RWPE1 (cell line): ENCODE data around the gene SCYGR8.
A peak's percentile ranks its signal among the peaks of the same experiment; 100 is the strongest.

ENCODE experiments used
- CTCF ChIA-PET: fragments of 350-600 bp; sonication (Branson Sonifier 250); formaldehyde crosslinking; extraction: SDS; loops from one replicate; lab custom pipeline; 2021; lab: Yijun Ruan, JAX
- POLR2A ChIA-PET: fragments of 400-600 bp; formaldehyde crosslinking; extraction: SDS; loops from one replicate; lab custom pipeline; 2020; ENCODE audit warnings: antibody characterized with exemption; ENCODE audit not compliant: low non-redundant PET; lab: Yijun Ruan, JAX
- DNase-seq: peaks from one replicate; pipeline ENCODE4 v3.0.0; 2012; ENCODE audit warnings: low spot score
- H3K27ac ChIP-seq: fragments of 450-650 bp; 2 replicates; pipeline ENCODE4 v1.5.1; 2017
- TF ChIP-seq, protein P1 (sequence below): fragments of 450-650 bp; conservative IDR thresholded peaks from 2 replicates; pipeline ENCODE4 v1.5.1; 2017; ENCODE audit warnings: low read depth, mild to moderate bottlenecking

Gene SCYGR8

DNA sequence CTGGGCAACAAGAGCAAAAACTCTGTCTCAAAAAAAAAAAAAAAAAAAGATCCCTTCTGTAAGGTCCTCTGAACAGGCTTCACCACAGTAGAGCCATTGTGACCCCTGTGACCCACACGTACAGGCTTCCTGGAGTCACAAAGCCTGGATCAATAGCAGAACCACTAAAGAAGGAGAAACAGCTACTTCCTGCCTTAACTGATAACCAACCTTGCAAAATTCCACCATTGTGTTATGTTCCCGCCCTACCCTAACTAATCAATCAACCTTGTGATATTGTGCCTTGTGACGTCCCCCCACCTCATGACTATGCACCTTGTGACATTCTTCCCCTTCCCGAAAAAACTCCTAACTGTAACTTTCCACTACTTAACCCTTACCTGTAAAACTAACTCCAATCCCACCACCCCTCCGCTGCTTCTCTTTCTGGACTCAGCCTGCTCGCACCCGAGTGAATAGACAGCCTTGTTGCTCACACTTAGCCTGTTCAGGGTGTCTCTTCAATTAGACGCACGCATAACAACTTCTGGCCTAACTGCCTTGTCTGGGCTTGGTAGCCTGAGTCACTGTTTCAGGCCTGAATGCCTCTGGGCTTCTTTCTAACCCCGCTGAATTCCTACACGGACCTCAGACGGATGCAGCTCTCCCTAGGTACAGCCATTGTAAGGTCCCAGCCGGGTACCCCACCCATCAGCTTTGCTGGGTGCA lies 13.9 kb downstream of the SCYGR8 start:
- peak; percentile 71 for DNase-seq
- TF ChIP-seq, protein P1, sequence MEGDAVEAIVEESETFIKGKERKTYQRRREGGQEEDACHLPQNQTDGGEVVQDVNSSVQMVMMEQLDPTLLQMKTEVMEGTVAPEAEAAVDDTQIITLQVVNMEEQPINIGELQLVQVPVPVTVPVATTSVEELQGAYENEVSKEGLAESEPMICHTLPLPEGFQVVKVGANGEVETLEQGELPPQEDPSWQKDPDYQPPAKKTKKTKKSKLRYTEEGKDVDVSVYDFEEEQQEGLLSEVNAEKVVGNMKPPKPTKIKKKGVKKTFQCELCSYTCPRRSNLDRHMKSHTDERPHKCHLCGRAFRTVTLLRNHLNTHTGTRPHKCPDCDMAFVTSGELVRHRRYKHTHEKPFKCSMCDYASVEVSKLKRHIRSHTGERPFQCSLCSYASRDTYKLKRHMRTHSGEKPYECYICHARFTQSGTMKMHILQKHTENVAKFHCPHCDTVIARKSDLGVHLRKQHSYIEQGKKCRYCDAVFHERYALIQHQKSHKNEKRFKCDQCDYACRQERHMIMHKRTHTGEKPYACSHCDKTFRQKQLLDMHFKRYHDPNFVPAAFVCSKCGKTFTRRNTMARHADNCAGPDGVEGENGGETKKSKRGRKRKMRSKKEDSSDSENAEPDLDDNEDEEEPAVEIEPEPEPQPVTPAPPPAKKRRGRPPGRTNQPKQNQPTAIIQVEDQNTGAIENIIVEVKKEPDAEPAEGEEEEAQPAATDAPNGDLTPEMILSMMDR, result no peak
- ChIA-PET CTCF (interaction anchor here (0.6 kb wide), 1 partner anchor 407 kb away, joined by 3 read pairs; no protein-coding TSS in a partner anchor), POLR2A (no interaction called here)
- peak overlapping the region; percentile 7; the same call in 1 of the 2 replicates for H3K27ac ChIP-seq

DNA sequence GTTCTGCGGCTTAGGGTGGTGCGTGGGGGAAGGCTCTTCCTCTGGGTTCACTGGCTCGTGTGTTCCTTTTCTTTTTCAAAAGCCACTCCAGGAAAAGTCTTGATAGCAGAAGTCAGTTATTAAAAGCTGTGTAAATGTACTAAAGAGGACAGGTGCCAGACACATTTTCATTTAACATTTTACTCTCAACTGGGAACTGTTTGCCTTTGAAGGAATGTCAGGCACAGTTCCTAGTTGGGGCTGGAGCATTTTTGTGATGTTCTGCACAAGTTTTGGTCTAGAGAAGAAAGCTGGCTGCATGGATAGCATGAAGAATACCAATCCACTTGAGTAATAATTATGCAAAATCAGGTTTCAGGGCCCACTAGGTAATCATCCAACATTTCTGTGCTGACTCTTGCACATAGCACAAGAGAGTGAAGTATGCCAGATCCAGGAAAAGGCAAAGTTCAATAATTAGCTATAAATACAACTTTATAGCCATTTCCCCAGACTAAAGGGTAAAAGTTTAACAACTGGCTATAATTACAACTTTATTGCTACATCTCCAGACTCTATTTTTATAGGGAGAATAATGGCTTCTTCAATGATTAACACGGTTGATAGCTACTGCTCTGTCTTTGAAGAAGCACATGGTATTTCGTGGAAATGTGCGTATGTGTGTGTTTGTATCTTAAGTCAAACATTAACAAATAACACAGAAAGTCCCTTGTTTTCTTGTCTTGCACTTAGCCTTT lies 16.2 kb downstream of the SCYGR8 start:
- ChIA-PET CTCF (interaction anchor here (0.6 to 1.1 kb wide), 3 partner anchors 70 to 291 kb away, joined by 3 read pairs; no protein-coding TSS in a partner anchor), POLR2A (no interaction called here)
- no peak overlapping the region for H3K27ac ChIP-seq
- TF ChIP-seq, protein P1, result no peak
- DNase-seq, result no peak

DNA sequence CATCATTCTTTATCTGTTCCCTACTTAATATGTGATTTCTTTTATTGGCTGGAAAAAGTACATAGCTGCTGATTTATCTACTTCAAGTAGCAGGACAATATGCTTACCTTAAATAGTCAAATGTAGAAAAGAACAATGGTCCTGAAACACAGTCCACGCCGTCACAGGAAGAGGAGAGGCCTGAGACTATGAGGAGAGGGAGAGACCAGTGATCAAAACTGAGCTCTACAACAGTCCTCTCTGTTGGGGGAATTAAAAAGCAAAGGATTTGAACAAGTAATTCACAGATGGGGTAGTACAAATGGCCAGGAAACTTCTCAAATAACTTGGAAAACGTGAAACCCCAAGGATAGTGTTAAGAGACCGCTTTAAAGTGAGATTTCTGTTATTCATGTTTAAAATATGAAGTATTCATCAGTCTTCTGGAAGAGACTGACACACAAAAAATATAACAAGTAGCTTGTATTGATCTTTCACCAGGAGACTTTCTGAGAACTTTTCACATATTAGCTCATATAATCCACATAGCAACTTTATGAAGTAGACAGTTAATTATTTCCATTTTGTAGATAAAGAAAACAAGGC lies 20.2 kb downstream of the SCYGR8 start:
- TF ChIP-seq, protein P1, result no peak
- DNase-seq, result no peak
- no peak overlapping the region for H3K27ac ChIP-seq
- ChIA-PET POLR2A (no interaction called here), CTCF (interaction anchor here (0.6 to 3.2 kb wide), 10 partner anchors 10 to 635 kb away, joined by 3 to 43 read pairs (median 4); no protein-coding TSS in a partner anchor)

DNA sequence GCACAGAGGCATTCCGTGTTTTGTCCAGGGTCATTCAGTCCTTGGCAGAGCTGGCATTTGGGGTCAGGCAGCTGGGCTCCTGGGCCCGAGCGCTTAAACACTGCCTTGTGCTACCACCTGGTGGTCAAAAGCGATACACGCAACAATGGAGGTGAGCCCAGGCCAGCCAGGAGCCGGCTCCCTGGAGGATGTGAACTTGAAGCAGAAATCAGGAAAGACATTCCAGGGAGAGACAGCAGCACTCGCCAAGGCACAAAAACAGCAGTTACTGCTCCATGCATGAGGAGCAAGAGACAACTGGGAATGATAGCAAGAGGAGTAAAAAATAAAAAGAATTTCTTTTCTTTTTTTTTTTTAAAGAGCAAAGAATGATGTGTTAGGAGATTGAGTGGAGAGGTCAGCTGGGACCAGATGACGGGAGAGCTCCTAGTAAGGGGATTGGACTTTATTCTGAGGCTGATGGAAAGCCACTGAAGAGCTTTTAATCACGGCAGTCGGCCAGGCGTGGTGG lies 20.7 kb downstream of the SCYGR8 start:
- ChIA-PET CTCF (interaction anchor here (0.6 to 3.2 kb wide), 13 partner anchors 11 to 636 kb away, joined by 3 to 43 read pairs (median 4); no protein-coding TSS in a partner anchor), POLR2A (no interaction called here)
- DNase-seq, result peak; percentile 72
- H3K27ac ChIP-seq, result no peak overlapping the region
- TF ChIP-seq, protein P1, result peak; percentile 82

DNA sequence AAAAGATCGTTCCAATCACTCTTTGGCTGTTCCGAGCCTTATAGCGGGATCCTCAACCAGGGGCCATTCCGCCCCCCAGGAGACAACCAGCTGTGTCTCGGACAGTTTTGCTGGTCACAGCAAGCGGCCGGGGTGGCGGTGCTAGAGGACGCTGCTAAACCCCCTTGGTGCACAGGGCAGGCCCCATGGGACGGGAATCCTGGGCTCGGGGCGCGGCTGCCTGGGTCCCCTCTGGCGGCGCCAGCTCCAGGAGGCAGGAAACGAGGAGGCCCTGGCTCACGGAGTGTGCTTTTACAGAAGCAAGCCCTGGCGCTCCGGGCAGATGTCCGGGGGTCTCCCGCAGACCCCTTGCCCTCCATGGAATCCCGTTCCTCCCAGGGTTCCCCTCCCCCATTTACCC lies 22.1 kb downstream of the SCYGR8 start:
- no peak for DNase-seq
- no peak overlapping the region for H3K27ac ChIP-seq
- TF ChIP-seq, protein P1, result no peak
- CTCF ChIA-PET, result no interaction called here
- POLR2A ChIA-PET, result no interaction called here

DNA sequence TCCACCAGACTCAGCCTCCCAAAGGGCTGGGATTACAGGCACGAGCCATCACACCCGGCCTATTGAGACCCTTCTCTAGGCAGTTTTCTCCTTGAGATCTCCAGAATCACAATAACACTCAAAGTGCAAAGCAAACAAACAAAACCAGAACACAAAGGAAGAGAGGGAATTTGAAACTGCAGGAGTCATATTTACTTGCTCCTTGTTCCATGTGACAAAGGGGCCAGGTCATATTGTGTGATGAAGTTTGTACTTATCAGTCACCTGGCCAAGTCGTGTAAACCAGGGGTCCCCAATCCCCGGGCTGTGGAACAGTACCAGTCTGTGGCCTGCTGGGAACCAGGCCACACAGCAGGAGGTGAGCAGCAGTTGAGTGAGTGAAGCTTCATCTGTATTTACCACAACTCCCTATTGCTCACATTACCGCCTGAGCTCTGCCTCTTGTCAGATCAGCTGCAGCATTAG lies 26.5 kb downstream of the SCYGR8 start:
- no peak overlapping the region for H3K27ac ChIP-seq
- ChIA-PET POLR2A (no interaction called here), CTCF (no interaction called here)
- TF ChIP-seq, protein P1, result no peak
- no peak for DNase-seq
